HG03175 (cell line): ENCODE results near the gene GLTPD2.

Source experiments
- ATAC-seq: cut with Tn5 transposase; IDR thresholded peaks from one replicate; pipeline ENCODE4 v1.9.1; 2021; ENCODE audit warnings: mild to moderate bottlenecking, moderate library complexity; ENCODE audit not compliant: unreplicated experiment

Gene GLTPD2

DNA sequence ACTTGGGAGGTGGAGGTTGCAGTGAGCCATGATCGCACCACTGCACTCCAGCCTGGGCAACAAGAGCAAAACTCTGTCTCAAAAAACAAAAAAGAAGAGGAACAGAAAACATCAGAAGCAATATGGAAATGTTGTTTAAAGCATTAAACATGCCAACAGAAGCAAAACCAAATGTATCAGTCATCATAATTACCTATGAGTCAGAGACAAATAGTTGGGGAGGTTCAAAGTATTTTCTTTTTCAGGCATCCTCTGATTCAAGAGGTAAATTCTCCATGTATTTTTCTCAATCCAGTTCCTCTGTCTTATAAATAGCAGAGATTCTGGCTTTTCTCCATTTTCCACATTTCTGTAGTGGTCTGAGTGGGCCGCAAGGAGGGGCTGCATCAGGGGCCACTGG, 19.1 kb upstream of the GLTPD2 start:
- ATAC-seq = no peak

DNA sequence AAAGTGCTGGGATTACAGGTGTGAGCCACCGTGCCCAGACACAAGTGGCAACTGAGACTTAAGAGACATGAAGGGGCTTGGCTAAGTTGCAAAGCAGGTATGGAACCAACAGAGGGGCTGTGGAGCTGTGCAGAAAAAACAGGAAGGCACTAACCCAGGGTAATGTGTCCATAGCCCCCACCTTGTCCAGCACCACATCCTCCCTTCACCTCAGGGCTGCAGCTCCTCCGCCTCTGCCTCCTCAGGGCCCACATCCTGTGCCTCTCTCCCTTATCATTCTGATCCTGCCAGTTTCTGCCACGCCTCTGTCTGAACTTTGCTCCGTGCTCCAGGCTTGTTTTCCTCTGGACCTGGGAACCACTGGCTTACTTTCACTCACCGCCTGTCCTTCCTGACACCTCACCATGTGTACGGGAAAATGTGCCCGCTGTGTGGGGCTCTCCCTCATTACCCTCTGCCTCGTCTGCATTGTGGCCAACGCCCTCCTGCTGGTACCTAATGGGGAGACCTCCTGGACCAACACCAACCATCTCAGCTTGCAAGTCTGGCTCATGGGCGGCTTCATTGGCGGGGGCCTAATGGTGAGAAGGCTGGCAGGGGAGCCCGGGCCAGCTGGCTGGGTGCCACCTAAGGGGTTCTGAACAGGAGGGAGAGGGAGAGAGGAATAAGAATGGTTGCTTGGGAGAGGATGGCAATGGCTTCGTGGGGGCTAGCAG, 17.1 kb upstream of the GLTPD2 start, which contains the start of gene TM4SF5:
TSS of gene TM4SF5 (plus strand) at position 368 of the 716 bp plus-strand sequence. CDS start at position 405, 37 bp downstream.
- ATAC-seq = no peak

DNA sequence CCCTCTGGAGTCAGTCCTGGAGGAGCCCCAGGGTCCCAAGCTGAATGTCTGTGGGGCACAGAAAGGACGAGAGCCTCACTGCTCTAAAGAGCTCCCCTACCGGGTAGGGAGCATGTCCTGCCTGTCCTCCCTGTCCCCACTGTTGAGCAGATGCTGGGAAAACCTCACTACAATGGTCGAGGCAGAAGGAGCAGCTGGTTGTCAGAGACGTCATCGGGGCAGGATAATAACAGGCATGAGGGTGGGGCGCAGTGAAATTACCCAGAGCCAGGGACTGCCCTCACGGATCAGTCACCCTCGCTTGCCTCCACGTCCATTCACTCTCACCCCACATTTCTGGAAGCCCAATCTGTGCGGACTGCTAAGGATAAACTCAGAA, 16.5 kb upstream of the GLTPD2 start:
- no peak for ATAC-seq

DNA sequence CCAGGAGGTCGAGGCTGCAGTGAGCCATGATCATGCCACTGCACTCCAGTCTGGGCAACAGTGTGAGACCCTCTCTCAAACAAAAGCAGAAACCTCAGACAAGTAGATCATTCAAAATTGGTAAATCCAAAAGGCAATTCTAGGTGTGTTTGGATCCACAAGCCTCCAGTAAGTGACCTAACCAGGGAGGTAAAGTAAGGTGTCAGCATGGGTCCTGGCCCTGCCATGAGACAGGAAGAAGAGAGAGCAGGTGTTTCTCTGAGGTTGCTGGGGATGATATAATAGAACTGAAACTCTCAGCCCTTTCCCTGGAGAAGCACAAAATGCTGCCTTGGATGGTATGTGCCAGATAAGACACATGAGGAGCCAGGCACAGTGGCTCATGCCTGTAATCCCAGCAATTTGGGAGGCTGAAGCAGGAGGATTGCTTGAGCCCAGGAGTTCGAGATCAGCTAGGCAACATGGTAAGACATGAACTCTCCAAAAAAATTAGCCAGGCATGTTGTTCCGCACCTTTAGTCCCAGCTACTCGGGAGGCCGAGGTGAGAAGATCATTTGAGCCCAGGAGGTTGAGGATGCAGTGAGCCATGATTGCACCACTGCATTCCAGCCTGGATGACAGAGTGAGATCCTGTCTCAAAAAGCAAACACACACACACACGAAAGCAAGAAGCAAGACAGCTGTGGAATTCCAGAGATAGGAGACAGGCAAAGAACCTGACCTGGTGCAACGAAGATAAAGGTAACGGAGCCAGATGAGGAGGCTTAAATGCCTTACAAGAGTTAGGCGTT, 10.6 kb upstream of the GLTPD2 start:
- ATAC-seq = no peak

DNA sequence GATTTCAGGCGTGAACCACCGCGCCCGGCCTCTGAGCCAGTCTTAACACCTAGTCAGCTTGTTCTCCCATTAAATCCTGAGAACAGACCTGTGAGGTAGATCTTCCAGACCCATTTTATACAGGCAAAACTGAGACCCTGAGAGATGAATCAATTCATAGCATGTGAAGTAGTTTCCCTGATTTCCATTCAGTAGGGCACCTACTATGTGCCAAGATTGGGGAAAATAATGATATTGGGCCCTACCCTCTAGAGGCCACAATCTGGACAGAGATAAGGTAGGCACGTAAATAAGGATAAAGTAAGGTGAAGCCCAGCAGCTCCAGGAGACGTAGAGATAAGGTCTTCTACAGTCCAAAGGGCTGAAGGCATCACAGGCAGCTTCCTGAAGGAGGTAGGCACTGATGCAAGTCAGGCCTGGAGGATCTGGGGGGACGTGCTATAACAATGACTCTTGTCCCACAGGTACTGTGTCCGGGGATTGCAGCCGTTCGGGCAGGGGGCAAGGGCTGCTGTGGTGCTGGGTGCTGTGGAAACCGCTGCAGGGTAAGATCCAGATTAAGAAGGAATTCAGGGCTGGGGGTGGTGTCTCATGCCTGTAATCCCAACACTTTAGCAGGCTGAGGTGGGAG, 8.3 kb upstream of the GLTPD2 start:
- ATAC-seq = no peak

DNA sequence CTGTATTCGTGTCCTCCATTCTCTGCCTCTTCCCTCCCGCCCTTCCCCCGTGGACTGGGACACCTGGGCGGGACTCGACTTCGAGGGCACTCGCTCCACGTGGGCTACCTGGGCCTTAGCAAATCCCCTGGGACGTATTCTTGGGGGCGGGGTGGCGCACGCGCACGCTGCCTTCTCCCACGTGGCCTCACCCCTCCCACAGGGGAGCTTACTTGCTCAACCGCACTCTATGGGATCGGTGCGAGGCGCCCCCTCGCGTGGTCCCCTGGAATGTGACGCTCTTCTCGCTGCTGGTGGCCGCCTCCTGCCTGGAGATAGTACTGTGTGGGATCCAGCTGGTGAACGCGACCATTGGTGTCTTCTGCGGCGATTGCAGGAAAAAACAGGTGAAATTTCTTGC, 6.1 kb upstream of the GLTPD2 start:
- ATAC-seq = no peak

DNA sequence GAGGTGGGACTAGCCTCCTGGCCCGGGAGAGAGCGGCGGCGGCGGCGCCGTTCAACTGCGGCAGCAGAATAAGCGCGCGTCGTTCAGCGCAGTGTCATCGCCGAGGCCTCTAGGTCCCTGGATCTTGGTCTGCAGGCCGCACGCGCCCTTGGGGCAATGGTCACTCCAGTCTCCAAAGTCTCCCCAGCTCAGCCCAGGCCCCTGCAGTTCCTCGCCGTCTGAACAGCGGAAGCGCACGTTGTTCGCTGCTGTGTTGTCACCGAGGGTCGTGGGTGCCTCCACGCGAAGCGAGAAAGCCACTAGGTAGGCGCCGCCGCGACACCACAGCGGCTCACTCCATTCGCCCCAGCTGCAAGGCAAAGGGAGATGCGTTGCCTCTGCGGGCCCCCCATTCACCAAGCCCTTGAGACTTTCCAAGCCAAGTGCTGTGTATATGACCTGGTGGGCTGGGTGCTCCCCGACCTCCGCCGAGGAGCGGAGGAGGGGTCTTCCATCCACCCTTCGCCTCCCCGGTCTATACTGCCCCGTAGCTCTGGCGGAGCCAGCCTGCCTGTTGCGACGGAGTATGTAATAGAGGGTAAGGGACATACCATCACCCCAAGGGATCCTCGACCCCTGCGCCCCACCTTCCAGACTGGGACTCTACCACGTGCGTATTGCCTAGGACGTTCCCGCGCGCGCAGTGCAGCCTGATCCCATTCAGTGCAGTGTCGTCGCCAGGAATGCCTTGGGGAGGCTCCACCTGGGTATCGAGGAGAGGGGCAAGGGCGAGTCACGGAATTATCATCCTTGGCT, 3.3 kb upstream of the GLTPD2 start:
- no peak for ATAC-seq

DNA sequence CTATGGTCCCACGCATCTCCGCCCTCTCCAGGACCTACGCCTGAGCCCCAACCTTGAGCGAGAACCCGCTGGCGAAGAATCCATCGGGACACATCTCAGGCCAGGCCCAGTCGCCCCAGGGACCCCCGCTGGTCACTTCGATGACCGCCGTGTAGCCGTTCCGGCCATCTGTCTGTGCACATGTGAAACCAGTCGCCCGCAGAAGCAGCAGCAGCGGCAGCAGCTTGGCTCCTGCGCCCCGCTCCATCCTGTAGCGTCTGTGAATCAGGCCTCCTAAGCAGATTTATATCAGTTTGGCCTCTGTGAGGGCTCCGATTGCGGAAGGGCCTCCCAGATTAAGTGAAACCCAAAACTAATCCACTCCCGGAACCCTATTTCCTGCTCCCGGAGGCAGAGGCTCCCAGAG, 2.7 kb upstream of the GLTPD2 start, which contains the start of gene VMO1:
TSS of gene VMO1 (minus strand) at position 259 of the 406 bp plus-strand sequence. CDS start at position 247, 12 bp downstream.
- ATAC-seq = no peak

DNA sequence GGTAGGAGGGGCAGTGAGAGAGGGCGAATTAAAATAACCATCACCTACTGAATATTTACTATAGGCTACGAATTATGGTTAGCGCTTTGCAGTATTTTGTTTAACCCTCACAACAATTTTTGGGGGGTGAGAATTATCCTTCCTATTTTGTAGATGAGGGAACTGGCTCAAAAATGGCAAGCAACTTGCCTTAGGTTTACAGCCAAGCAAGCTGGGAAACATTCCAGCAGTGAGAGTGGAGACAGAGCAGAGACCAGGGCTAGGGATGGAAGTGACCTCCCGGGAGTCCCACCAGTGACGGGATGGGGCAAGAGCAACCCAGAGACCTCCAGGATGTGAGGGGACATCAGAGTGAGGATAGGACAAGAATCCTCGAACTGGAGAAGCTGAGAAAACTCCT, 2.2 kb upstream of the GLTPD2 start:
- no peak for ATAC-seq

DNA sequence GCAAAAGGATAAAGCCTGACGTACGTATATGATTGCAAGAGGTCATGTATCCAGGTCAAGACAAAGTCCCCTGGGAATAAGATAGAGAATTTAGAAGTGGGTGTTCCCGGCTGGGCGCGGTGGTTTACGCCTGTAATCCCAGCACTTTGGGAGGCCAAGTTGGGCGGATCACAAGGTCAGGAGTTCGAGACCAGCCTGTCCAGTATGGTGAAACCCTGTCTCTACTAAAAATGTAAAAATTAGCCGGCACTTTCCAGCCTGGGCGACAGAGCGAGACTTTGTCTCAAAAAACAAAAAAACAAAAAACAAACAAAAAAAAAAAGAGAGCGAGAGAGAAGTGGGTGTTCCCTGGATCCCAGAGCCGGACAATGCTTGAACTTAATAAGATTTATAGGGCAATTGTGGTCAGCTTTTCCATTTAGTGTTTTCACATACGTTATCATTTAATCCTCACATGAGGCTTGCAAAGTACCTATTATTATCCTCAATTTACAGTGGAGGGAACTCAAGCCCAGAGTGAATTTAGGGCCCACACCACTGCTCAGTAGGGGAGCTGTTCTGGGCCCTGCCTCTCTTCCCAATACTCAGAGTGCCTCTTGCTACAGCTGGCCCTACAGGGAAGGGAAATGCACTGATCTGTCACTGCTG, 481 bp upstream of the GLTPD2 start:
- ATAC-seq = no peak

DNA sequence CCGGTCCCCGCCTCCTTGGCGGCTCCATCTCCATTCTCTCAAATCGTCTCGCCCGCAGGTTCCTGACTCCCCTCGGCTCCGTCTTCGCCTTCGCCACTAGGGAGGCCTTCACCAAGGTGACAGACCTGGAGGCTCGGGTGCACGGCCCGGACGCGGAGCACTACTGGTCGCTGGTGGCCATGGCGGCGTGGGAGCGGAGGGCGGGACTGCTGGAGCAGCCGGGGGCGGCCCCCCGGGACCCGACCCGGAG, 862 bp downstream of the GLTPD2 start:
- no peak for ATAC-seq

DNA sequence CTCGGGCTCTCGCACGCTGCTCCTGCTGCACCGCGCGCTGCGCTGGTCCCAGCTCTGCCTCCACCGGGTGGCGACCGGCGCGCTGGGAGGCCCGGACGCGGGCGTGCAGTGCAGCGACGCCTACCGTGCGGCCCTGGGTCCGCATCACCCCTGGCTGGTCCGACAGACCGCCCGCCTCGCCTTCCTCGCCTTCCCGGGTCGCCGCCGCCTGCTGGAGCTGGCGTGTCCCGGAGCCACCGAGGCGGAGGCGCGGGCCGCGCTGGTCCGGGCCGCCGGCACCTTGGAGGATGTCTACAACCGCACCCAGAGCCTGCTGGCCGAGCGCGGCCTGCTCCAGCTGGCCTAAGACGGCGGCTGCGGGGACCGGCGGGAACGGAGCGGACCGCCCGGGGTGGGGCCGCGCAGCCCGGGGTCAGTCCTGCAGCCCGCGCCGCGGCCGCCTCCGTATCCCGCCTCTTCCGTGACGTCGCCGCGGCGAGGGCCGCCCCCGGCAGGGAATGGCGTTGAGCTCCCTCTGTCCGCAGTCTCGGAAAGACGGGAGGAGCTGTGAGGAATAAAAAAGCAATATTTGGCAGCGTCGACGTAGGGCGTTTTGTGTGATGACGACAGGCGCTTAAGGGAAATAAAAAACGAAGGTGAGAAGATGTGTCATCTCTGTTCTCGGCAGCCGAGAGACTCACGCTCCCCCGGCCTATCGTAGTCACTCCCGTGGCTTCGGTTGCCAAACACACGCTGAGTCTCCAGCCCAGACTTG, 1.4 kb downstream of the GLTPD2 start:
- peak; percentile 84 for ATAC-seq

DNA sequence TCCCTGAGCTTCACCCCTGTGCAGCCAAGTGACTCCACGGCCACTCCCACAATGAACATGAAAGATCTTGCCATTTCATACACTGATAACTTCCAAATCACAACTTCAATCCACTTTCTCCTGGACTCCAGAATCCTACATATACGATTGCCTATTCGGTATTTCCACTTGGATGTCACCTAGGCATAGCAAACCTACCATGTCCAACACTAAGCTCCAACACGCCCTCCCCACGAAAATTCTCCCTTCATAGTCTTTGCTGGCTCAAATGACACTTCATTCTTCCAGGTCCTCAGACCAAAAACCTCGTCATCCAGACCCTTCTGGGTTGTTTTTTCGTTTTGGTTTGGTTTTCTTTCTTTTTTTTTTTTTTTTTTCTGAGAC, 1.9 kb downstream of the GLTPD2 start:
- ATAC-seq = no peak

DNA sequence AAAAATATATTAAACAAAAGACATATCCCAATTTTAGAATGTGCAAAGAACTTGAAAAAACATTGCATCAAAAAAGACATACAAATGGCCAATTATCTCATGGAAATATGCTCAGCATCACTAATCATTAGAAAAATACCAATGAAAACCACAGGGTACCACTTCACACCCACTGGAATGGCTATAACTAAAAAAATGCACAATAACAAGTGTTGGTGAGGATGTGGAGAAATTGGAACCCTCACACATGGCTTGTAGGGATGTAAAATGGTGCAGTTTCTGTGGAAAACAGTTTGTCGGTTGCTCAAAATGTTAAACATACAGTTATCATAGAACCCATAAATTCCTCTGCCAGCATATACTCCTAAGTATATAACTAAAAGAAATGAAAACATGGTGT, 6.4 kb downstream of the GLTPD2 start:
- ATAC-seq = no peak

DNA sequence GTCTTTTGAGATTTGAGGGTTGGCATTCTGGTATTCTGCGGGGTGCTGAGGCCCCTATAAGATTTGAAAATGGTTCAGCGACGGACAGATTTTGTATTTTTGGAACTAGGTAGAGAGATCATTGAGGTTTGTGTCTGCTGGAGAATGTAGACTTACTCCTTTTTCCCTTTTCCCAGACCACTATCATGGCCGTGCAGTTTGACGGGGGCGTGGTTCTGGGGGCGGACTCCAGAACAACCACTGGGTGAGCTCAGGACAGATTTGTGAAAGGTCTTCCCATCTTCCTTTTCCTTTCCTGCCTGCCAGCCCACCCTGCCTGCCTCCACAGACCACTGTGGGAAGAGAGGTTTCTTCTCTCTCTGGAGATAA, 7.8 kb downstream of the GLTPD2 start:
- ATAC-seq = no peak

DNA sequence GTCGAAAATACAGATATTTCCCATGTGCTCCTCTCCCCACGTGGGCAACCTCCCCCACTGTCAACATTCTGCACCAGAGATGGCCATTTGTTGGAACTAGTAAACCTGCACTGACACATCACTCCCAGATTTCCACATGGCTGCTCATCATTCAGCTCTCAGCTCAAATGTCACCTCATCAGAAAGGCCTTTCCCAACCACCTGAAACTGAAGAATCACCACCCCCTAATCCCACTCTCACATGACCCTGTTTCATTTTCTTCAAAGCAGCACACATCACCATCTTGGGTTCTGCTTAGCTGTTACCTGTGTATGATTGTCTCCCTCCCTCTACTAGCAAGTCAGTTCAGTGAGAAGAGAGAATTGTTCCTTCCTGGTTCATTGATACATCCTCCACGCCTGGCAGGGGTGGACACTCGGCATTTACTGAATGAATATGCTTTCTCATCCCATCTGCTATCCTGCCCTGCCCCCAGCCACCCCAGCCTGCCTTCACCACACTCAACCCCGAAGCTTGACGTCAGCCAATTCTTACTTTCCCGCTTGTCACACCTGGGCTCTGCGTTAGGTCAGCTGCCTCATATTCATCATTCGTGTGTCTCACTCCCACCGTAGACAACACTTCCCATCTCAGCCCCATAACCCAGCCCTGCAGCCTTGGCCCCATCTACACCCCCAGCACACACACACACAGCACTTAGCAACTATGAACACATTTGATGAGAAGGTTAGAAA, 11.9 kb downstream of the GLTPD2 start:
- no peak for ATAC-seq

DNA sequence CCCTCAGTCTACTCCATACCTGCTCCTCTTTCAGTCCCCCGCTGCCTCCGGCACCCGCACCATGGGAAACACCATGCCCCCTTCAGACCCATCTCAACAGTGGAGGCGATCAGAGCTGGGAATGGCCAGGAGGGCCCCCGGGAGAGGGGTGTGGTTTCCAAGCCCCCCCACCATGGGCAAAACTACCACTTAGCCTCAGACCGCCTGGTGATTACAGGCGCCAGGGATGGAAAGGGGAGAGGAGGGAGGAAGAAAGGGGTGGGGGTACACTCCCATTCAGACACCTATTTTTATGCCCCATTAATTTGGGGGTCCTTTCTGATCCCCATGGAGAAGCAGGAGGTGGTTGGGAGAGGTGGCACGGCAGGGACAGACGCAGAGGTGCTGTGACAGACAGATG, 13.5 kb downstream of the GLTPD2 start, which contains the start of gene C17orf114:
TSS of gene C17orf114 (minus strand) at position 101 of the 400 bp plus-strand sequence.
- no peak for ATAC-seq

DNA sequence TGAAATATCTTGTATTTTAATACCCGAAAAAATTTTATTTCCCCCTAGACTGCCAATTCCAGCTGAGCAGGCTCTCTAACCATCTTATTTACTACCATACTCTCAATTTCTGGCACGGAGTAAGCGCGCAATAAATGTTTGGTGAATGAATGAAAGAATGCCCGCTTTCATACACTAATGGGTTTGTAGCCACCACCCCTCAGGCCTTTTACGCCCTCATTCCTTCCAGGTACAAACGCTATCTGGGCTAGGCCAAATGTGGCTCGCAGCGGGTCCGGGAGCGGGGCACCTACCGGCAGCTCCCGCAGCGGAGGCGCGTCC, 17.7 kb downstream of the GLTPD2 start:
- ATAC-seq = no peak

DNA sequence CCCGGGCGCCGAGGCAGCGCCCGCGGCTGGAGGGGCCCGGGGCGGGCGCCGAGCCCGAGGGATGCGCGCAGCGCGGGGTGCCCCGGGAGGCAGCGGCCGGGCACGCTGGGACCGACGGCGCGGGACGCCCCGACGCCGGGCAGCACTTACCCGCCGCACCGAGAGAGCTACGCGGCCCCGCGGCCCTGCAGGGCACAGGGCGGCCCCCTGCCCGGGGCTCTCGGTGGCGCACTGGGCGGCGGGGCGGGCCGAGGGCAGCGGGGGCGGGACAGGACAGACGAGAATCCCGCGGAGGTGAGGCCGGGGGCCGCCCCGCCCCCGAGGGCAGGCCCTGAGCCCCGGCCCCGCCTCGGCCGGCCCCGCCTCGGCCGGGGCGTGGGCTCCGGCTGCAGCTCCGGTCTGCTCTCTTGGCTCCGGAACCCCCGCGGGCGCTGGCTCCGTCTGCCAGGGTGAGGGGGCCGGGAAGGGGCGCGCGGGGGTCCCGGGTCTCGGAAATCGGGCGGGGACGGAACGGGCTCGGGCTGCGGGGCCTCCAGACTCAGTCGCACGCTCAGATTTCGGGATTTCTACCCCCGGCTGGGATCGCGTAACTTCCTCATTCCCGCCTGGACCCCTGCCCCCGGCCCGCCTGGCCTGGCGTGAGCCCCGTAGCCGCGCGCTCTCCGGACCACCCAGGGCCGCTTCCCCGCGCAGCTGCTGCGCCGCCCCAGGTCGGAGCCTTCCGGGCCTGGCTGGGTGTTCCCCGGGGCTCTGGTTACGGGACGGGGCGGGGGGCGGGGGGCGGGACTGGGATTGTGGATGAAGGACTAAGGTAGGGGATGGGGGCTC, 18.2 kb downstream of the GLTPD2 start, which contains the start of gene PLD2:
TSS of gene PLD2 (plus strand) at position 376 of the 828 bp plus-strand sequence. CDS start 621 bp downstream, outside the sequence.
- ATAC-seq = peak; percentile 92
